Keratinocyte (primary cell): ENCODE data around the gene TBC1D3B.

Source experiments
- CTCF ChIP-seq, 3 experiments: IDR thresholded peaks in 1 of 3; conservative IDR thresholded peaks in 1 of 3; optimal IDR thresholded peaks in 1 of 3; 2 replicates in 2 of 3; 3 replicates in 1 of 3; pipeline versions ENCODE3 to v1.5.1; 2011; ENCODE audit warnings: low read length in 3 of 3, mild to moderate bottlenecking in 3 of 3, moderate library complexity in 2 of 3, control low read depth in 1 of 3, inconsistent platforms in 1 of 3; ENCODE audit not compliant: insufficient read depth in 2 of 3; ENCODE audit errors: extremely low read depth in 1 of 3
- EZH2 ChIP-seq: IDR thresholded peaks from one replicate; pipeline ENCODE4 v1.6.1; 2012; ENCODE audit warnings: inconsistent platforms, mild to moderate bottlenecking, low read length, moderate library complexity

- TF ChIP-seq CTCF (optimal IDR thresholded peaks at IDR 0.05 in 1 of 3, IDR thresholded peaks at IDR 0.05 in 1 of 3, conservative IDR thresholded peaks at IDR 0.05 in 1 of 3; ENCODE audit: extremely low read depth in 1 of 3, insufficient read depth in 2 of 3, low read length in 3 of 3), result no peak
- no peak for TF ChIP-seq EZH2
Measured at GRCh38 chr17:36142235-36142634, 34.2 kb downstream of the TBC1D3B start.
